ENCODE data around the gene CRYZL1.

The CRYZL1 gene

GRCh38 chr21:33654412-33654811 lies 12.9 kb upstream of the CRYZL1 start:
- no peak overlapping the region for H3K4me2 ChIP-seq (ENCODE audit: low read length)
- no peak overlapping the region for H2AFZ ChIP-seq

GRCh38 chr21:33651965-33652680 lies 10.6 kb upstream of the CRYZL1 start:
- Histone ChIP-seq H3K4me3 (ENCODE audit: low read depth, low read length) (peak overlapping the region; percentile 22), H3K4me2 (ENCODE audit: low read length) (no peak overlapping the region), H3K79me2 (peaks cover 20% of the 10 kb centered on the region), H3K9me3 (ENCODE audit: control insufficient read depth, low read length) (no peaks in the 10 kb centered on the region), H3K27me3 (ENCODE audit: control insufficient read depth, insufficient read depth, low read length) (no peaks in the 10 kb centered on the region), H3K36me3 (ENCODE audit: control insufficient read depth, insufficient read depth, low read length) (no peaks in the 10 kb centered on the region), H2AFZ (no peak overlapping the region), H3K4me1 (peaks cover 1% of the 10 kb centered on the region), H3K9ac (no peak overlapping the region), H3K27ac (no peak overlapping the region)
- no peak for TF ChIP-seq CTCF (IDR thresholded peaks at IDR 0.05)

More at GRCh38 chr21:33654412-33654811, 12.9 kb upstream of the CRYZL1 start:
- no peaks in the 10 kb centered on the region for H3K27me3 ChIP-seq (ENCODE audit: control insufficient read depth, insufficient read depth, low read length)
- no peak for TF ChIP-seq CTCF (IDR thresholded peaks at IDR 0.05)
- no peak overlapping the region for H3K9ac ChIP-seq
- H3K79me2 ChIP-seq: peaks cover 6% of the 10 kb centered on the region
- H3K36me3 ChIP-seq (ENCODE audit: control insufficient read depth, insufficient read depth, low read length): no peaks in the 10 kb centered on the region
- no peak overlapping the region for H3K4me3 ChIP-seq (ENCODE audit: low read depth, low read length)
- no peaks in the 10 kb centered on the region for H3K9me3 ChIP-seq (ENCODE audit: control insufficient read depth, low read length)
- peaks cover 9% of the 10 kb centered on the region for H3K4me1 ChIP-seq
- H3K27ac ChIP-seq: no peak overlapping the region

- Histone ChIP-seq H3K9ac (no peak overlapping the region), H3K27me3 (ENCODE audit: control insufficient read depth, insufficient read depth, low read length) (no peaks in the 10 kb centered on the region), H3K36me3 (ENCODE audit: control insufficient read depth, insufficient read depth, low read length) (no peaks in the 10 kb centered on the region), H3K4me1 (no peaks in the 10 kb centered on the region), H3K27ac (no peak overlapping the region), H3K9me3 (ENCODE audit: control insufficient read depth, low read length) (no peaks in the 10 kb centered on the region), H3K4me3 (ENCODE audit: low read depth, low read length) (no peak overlapping the region), H3K4me2 (ENCODE audit: low read length) (no peak overlapping the region), H2AFZ (no peak overlapping the region), H3K79me2 (peaks cover 25% of the 10 kb centered on the region)
- no peak for TF ChIP-seq CTCF (IDR thresholded peaks at IDR 0.05)
Observed at GRCh38 chr21:33650929-33651509, 9.5 kb upstream of the CRYZL1 start.

GRCh38 chr21:33650230-33650629 lies 8.7 kb upstream of the CRYZL1 start:
- H3K27me3 ChIP-seq (ENCODE audit: control insufficient read depth, insufficient read depth, low read length): no peaks in the 10 kb centered on the region
- peaks cover 25% of the 10 kb centered on the region for H3K79me2 ChIP-seq
- no peaks in the 10 kb centered on the region for H3K9me3 ChIP-seq (ENCODE audit: control insufficient read depth, low read length)
- H3K27ac ChIP-seq: no peak overlapping the region
- no peak overlapping the region for H3K9ac ChIP-seq
- H3K36me3 ChIP-seq (ENCODE audit: control insufficient read depth, insufficient read depth, low read length): no peaks in the 10 kb centered on the region
- no peaks in the 10 kb centered on the region for H3K4me1 ChIP-seq
- H2AFZ ChIP-seq: no peak overlapping the region
- TF ChIP-seq CTCF (IDR thresholded peaks at IDR 0.05): no peak
- no peak overlapping the region for H3K4me3 ChIP-seq (ENCODE audit: low read depth, low read length)
- H3K4me2 ChIP-seq (ENCODE audit: low read length): no peak overlapping the region

- Histone ChIP-seq H3K79me2 (peaks cover 20% of the 10 kb centered on the region), H3K36me3 (ENCODE audit: control insufficient read depth, insufficient read depth, low read length) (no peaks in the 10 kb centered on the region), H3K4me2 (ENCODE audit: low read length) (no peak overlapping the region), H3K9ac (no peak overlapping the region), H3K9me3 (ENCODE audit: control insufficient read depth, low read length) (no peaks in the 10 kb centered on the region), H2AFZ (no peak overlapping the region), H3K27ac (no peak overlapping the region), H3K27me3 (ENCODE audit: control insufficient read depth, insufficient read depth, low read length) (no peaks in the 10 kb centered on the region), H3K4me1 (no peaks in the 10 kb centered on the region), H3K4me3 (ENCODE audit: low read depth, low read length) (no peak overlapping the region)
- no peak for TF ChIP-seq CTCF (IDR thresholded peaks at IDR 0.05)
Observed at GRCh38 chr21:33648555-33648954, 7.0 kb upstream of the CRYZL1 start.

Measured in parathyroid adenoma (tissue), 2 donors.